ENCODE results near the gene MARS1.

MARS1 gene

GRCh38 chr12:57524814-57525614 is 37.1 kb downstream of the MARS1 start:
- DNase-seq (ENCODE audit: low read depth, low spot score): no peak
- H3K27ac ChIP-seq: no peak overlapping the region

DNA sequence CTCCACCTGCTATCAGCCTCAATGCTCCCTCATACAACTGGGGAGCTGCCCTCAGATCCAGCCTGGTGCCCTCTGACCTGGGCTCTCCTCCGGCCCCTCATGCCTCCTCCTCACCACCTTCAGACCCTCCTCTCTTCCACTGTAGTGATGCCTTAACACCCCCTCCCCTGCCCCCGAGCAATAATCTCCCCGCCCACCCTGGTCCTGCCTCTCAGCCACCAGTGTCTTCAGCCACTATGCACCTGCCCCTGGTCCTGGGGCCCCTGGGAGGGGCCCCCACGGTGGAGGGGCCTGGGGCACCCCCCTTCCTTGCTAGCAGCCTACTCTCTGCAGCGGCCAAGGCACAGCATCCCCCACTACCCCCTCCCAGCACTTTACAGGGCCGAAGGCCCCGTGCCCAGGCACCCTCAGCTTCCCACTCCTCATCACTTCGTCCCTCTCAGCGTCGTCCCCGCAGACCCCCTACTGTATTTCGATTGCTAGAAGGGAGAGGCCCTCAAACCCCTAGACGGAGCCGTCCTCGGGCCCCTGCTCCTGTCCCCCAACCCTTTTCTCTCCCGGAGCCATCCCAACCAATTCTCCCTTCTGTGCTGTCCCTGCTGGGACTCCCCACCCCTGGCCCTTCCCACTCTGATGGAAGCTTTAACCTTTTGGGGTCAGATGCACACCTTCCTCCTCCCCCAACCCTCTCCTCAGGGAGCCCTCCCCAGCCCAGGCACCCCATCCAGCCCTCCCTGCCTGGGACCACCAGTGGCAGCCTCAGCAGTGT is 37.9 kb downstream of the MARS1 start:
- no peak overlapping the region for H3K27ac ChIP-seq
- DNase-seq (ENCODE audit: low read depth, low spot score): no peak

GRCh38 chr12:57526477-57527126 is 38.7 kb downstream of the MARS1 start:
- DNase-seq (ENCODE audit: low read depth, low spot score): no peak
- H3K27ac ChIP-seq: no peak overlapping the region

GRCh38 chr12:57527184-57527583 is 39.3 kb downstream of the MARS1 start:
- no peak overlapping the region for H3K27ac ChIP-seq
- DNase-seq (ENCODE audit: low read depth, low spot score): no peak

DNA sequence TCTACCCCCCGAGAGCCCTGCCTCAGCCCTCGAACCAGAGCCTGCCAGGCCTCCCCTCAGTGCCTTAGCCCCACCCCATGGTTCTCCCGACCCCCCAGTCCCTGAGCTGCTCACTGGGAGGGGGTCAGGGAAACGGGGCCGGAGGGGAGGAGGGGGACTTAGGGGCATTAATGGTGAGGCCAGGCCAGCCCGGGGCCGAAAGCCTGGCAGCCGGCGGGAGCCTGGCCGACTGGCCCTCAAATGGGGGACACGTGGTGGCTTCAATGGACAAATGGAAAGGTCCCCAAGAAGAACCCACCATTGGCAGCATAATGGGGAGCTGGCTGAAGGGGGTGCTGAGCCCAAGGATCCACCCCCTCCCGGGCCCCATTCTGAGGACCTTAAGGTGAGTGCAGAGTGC is 40.3 kb downstream of the MARS1 start:
- no peak for DNase-seq (ENCODE audit: low read depth, low spot score)
- H3K27ac ChIP-seq: no peak overlapping the region

GRCh38 chr12:57528831-57529555 is 41.1 kb downstream of the MARS1 start:
- DNase-seq (ENCODE audit: low read depth, low spot score): no peak
- no peak overlapping the region for H3K27ac ChIP-seq

DNA sequence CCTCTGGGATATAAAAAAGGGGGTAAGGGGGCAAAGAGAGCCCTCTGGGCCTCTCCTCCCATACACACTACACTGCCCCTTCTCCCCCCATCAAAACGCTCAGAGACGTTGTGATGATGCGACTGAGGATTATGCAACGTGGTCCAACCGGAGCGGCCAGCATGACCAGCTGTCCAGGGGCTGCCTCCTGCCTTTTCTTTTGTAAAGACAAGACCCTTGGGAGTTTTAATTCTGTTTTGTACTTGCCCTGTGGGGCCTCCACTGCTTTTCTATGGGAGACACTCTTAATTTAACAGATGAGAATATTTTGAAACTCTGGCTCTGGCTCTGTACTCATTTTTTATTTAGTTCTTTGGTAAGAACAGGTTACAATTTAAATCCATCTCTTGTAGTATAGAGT is 42.0 kb downstream of the MARS1 start:
- no peak overlapping the region for H3K27ac ChIP-seq
- no peak for DNase-seq (ENCODE audit: low read depth, low spot score)

DNA sequence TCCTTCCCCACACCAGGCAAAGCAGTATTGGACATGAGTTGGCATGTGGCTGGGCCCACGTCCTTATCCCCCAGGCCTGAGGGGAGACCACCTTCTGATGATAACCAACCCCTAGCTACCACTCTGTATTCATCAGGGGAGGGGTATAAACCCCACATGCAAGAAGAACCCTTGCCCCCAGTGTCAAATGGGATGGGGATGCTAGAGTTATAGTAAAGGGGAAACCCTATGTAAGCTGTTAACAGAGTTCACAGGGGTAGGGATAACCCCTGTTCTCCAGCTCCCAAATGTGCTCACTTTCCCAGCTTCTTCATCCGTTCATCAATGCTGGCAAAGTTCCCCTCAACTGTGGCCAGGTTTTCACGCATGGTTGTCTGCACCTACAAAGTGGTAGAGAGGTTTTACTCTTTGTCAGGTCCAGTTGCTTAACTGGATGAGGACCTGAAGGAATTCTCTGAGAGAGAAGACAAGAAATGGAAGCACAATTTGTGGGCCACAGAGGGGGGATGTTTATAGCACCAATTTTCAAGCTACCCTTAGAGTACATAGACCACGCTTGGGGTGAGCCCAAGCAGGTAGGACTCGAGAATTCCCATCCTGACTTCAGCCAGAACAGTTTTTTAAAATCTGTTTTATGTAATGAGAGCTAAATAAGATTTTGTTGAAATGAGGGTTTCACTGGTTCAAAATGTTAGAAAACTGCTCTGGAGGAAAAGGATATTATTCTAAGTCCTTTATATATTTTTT is 42.7 kb downstream of the MARS1 start:
- no peak for DNase-seq (ENCODE audit: low read depth, low spot score)
- H3K27ac ChIP-seq: no peak overlapping the region

GRCh38 chr12:57531836-57532235 is 44.0 kb downstream of the MARS1 start:
- no peak for DNase-seq (ENCODE audit: low read depth, low spot score)
- H3K27ac ChIP-seq: no peak overlapping the region

DNA sequence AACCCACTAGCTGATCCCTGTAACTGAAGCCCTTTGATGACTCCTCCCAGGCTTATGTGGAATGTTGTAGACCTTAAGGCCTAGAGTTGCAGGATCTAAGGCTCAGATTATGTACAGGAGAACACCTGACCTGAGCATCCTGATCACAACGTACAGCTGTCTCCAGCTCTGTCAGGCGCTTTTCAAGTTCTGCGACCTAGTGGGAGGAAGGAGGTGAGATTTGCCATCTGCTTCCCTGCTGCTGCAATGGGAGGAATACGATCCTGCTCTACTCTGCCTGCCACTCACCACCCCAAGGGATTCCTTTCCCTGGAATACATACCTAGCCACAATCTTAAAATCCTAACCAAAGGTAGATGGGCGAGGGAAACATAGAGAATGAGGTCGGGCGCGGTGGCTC is 45.2 kb downstream of the MARS1 start:
- DNase-seq (ENCODE audit: low read depth, low spot score): no peak
- no peak overlapping the region for H3K27ac ChIP-seq

GRCh38 chr12:57534250-57534649 is 46.4 kb downstream of the MARS1 start:
- no peak overlapping the region for H3K27ac ChIP-seq
- no peak for DNase-seq (ENCODE audit: low read depth, low spot score)

- H3K27ac ChIP-seq: no peak overlapping the region
- no peak for DNase-seq (ENCODE audit: low read depth, low spot score)
Measured at GRCh38 chr12:57534991-57535543, 47.2 kb downstream of the MARS1 start.

GRCh38 chr12:57535764-57536596 is 48.1 kb downstream of the MARS1 start:
- no peak for DNase-seq (ENCODE audit: low read depth, low spot score)
- no peak overlapping the region for H3K27ac ChIP-seq

DNA sequence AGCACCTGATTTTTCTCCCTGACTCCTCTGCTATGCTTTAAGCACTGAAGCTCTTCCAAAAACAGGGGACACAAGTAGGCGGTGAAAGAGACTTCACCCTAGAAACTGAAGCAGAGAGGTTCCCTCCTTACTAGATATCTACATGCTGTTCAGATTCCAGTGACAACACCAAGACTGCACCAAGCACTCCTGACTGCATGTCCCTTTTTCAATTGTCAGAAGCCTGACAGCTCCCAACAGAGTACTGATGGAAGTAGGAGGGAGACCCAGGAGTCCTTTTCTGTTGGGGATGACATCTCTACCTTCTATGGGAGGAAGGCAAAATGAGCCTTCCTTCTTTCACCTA is 48.7 kb downstream of the MARS1 start:
- H3K27ac ChIP-seq: no peak overlapping the region
- no peak for DNase-seq (ENCODE audit: low read depth, low spot score)

- DNase-seq (ENCODE audit: low read depth, low spot score): no peak
- H3K27ac ChIP-seq: no peak overlapping the region
Measured at GRCh38 chr12:57539134-57539768, 51.4 kb downstream of the MARS1 start.

- H3K27ac ChIP-seq: no peak overlapping the region
- no peak for DNase-seq (ENCODE audit: low read depth, low spot score)
Measured at GRCh38 chr12:57541001-57541400, 53.1 kb downstream of the MARS1 start.

- no peak for DNase-seq (ENCODE audit: low read depth, low spot score)
- H3K27ac ChIP-seq: no peak overlapping the region
Measured at GRCh38 chr12:57541717-57542116, 53.8 kb downstream of the MARS1 start.

DNA sequence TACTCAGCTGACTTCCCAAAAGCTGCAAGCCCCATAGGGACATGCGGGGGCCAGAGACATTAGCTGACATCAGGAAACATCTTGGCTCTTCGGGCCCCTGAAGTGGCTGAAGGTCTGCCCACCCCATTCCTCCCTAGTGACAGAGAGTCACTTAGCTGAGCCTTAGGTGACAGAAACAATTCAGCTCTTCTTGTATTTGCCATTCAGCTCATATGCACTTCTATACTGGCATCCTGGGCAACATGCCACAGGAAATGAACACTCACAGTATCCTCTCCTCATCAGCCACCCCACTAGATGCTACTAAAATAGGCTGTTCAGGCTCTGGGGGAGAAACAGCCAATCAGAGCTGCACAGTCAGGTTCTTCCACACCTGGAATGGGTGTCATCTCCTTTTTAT is 55.7 kb downstream of the MARS1 start:
- H3K27ac ChIP-seq: no peak overlapping the region
- DNase-seq (ENCODE audit: low read depth, low spot score): no peak

Measured in epithelial cell of prostate (primary cell).